GM13976 (cell line): Measurements from ENCODE around the gene CACNB4.

Experiments used
- DNase-seq: peaks from one replicate; pipeline ENCODE4 v3.0.0; 2012; ENCODE audit warnings: low spot score
- CTCF ChIP-seq: IDR thresholded peaks from 2 replicates; pipeline ENCODE4 v1.5.1; 2012; ENCODE audit warnings: borderline replicate concordance, mild to moderate bottlenecking; ENCODE audit not compliant: insufficient read depth; ENCODE audit errors: extremely low read depth, missing control alignments, control extremely low read depth
- in situ Hi-C: fragments of 300-500 bp; cut with MboI; formaldehyde crosslinking; loops from one replicate; pipeline ENCODE4 v1.12.0; 2022; ENCODE audit warnings: low sequenced_read_pairs, mixed read lengths, inconsistent platforms; ENCODE audit not compliant: unreplicated experiment

CACNB4 gene

DNA sequence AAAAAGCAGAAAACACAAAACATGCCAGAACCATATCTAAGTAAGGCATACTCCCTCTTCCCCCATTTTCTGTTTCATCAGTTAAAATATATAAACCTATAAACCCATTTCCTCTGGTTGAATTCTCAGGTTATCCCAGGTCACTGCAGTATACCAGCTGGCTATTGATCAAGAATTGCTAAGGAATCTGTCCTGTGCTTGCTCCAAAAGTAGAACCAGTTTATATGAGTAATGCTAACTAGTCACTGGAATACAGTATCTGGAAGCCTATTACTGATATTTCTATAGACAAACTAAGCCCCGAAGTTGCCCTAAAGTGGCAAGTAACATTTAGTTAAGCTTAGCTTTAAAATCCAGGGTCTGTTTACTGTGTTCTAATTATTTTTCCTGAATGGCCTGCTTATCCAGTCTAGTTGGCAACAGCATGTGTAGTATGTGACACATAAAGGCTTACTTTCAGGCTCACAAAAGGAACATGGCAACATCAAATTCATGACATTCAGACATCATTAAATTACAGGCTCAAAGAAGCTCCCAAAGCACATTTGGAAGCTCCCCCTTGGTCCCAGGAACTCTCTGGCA lies 167.7 kb downstream of the CACNB4 start:
- DNase-seq, result no peak
- TF ChIP-seq CTCF, result no peak
- in situ Hi-C loops, result no loop called here

DNA sequence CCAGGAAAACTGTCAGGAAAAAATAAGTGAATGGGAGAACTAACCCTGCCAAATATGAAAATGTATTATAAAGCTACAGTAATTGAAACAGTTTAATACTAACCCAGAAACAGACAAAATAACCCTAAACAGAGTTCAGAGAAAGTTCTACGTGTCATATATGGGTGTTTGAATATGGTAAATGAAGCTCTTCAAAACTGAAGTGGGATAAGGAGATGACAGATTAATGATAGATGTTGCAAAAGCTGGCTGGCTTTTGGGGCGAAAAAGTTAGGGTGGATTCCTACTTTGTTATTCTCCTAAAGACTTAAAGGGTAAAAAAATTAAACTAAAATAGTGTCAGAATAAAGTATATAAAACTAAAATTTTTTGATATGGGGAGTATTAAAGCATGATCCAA lies 168.8 kb downstream of the CACNB4 start:
- in situ Hi-C loops, result no loop called here
- TF ChIP-seq CTCF, result no peak
- no peak for DNase-seq

DNA sequence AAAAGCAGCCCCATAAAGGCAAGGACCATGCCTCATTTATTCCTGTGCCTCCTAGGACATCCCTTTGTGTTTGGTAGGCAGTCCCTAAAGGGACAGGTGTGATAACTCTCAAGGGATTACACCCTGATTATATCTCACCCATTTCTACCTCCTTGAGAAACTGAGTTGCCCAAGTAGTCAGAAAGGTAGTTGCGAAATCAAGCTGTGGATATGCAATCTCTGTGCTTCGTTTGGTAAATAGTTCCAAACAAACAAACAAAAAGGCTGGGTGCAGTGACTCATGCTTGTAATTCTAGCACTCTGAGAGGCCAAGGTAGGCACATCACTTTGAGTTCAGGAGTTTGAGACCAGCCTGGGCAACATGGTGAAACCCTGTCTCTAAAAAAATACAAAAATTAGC lies 170.5 kb downstream of the CACNB4 start:
- in situ Hi-C loops, result no loop called here
- no peak for DNase-seq

GRCh38 chr2:151927501-151928221 lies 171.2 kb downstream of the CACNB4 start:
- in situ Hi-C loops, result no loop called here
- no peak for DNase-seq
- TF ChIP-seq CTCF, result no peak

More for the DNA sequence above, 170.5 kb downstream of the CACNB4 start:
- no peak for TF ChIP-seq CTCF

- no peak for DNase-seq
- no peak for TF ChIP-seq CTCF
- in situ Hi-C loops, result no loop called here
Measured at GRCh38 chr2:151922845-151923666, 175.8 kb downstream of the CACNB4 start.

DNA sequence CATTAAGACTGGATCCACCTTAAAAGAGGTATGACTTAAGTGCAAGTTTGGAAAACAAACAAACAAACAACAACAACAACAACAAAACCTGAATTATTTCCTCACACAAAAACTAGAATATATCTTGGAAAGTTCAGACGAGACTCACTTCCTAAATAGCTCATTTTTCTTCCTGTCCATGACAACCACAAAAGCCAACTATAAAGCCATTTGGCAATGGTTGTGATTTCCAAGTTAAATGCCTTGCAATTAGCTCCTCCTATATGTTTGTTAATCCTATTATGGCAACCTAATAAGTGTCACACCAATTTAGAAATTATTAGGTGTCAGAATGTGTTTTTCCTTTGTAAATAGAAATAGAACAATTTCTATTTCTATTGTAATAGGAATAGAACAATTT lies 179.1 kb downstream of the CACNB4 start:
- in situ Hi-C loops, result no loop called here
- no peak for TF ChIP-seq CTCF
- no peak for DNase-seq
